Peyer's patch (tissue), 4 donors: ENCODE data around the gene OR52N1. TPM values are rescaled to one million over a fixed set of nuclear protein-coding genes. Genes with fewer than 3 reads are reported as not detected.

Source experiments
- DNase-seq, 3 donors: peaks; one replicate each; pipeline ENCODE4 v3.0.0-alpha.2; 2017 to 2019
- H3K27ac ChIP-seq, 4 donors: fragments of 200-600 bp; sonication (generic); one replicate each; pipeline ENCODE4 v1.5.1; 2016 to 2019
- H3K27me3 ChIP-seq, 2 donors: fragments of 200-600 bp; sonication (generic); one replicate each; pipeline ENCODE4 v1.5.1; 2019
- H3K36me3 ChIP-seq, 3 donors: fragments of 200-600 bp; sonication (generic); one replicate each; pipeline ENCODE4 v1.5.1; 2016 to 2019
- H3K4me1 ChIP-seq, 4 donors: fragments of 200-600 bp; sonication (generic); one replicate each; pipeline ENCODE4 v1.5.1; 2016 to 2019
- H3K4me3 ChIP-seq, 4 donors: fragments of 200-600 bp; sonication (generic); 1 replicate in 3 of 4; 2 replicates in 1 of 4; pipeline ENCODE4 v1.5.1; 2016 to 2019; ENCODE audit warnings: mild to moderate bottlenecking in 1 of 4
- H3K9me3 ChIP-seq, 4 donors: fragments of 200-600 bp; sonication (generic); one replicate each; pipeline ENCODE4 v1.5.1; 2016 to 2019; ENCODE audit warnings: mild to moderate bottlenecking in 1 of 4
- POLR2A ChIP-seq, 2 donors: fragments of 450-650 bp; IDR thresholded peaks; one replicate each; pipeline ENCODE4 v1.5.1; 2017; ENCODE audit warnings: antibody characterized with exemption in 2 of 2, mild to moderate bottlenecking in 2 of 2, moderate library complexity in 2 of 2
- total RNA-seq, 4 donors: library from RNA; depleted of rRNA; stranded (reverse); fragments of >200 nt; gene quantifications; one replicate each; pipeline ENCODE4 v1.1.0, GENCODE V29; 2016
- TF ChIP-seq, protein P1 (sequence below), 6 experiments: fragments of 450-650 bp in 4 of 6; fragments of 200-600 bp in 2 of 6; sonication (generic) in 1 of 6; IDR thresholded peaks; one replicate each; pipeline ENCODE4 v1.5.1; 2017 to 2019; ENCODE audit warnings: antibody characterized with exemption in 6 of 6, mild to moderate bottlenecking in 3 of 6, moderate library complexity in 1 of 6

OR52N1 gene
- total RNA-seq, 4 donors from 2014 or later, result not detected

DNA sequence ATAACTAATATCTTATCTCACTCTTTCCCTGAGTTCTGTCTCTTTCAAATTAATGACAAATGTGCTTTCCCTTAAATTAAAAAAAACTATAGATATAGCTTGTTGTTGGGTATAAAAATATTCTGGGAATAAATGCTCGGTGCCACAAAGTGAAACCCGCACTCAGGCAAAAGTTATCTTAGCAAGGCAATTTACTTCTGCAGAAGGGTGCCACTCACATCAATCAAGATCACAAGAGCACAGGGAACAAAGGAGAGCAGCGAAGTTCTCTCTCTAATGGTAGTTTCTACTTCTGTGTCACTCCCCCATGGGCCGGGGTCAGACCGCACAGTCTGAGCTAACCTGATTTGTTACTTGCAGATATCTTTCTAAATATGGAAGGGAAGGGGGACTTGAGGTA is 12.9 kb upstream of the OR52N1 start:
- Histone ChIP-seq H3K4me1 (no peaks in the 10 kb centered on the region), H3K27ac (no peak overlapping the region), H3K36me3 (no peaks in the 10 kb centered on the region), H3K27me3 (no peaks in the 10 kb centered on the region), H3K9me3 (no peaks in the 10 kb centered on the region), H3K4me3 (no peak overlapping the region)
- TF ChIP-seq, protein P1, sequence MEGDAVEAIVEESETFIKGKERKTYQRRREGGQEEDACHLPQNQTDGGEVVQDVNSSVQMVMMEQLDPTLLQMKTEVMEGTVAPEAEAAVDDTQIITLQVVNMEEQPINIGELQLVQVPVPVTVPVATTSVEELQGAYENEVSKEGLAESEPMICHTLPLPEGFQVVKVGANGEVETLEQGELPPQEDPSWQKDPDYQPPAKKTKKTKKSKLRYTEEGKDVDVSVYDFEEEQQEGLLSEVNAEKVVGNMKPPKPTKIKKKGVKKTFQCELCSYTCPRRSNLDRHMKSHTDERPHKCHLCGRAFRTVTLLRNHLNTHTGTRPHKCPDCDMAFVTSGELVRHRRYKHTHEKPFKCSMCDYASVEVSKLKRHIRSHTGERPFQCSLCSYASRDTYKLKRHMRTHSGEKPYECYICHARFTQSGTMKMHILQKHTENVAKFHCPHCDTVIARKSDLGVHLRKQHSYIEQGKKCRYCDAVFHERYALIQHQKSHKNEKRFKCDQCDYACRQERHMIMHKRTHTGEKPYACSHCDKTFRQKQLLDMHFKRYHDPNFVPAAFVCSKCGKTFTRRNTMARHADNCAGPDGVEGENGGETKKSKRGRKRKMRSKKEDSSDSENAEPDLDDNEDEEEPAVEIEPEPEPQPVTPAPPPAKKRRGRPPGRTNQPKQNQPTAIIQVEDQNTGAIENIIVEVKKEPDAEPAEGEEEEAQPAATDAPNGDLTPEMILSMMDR (IDR thresholded peaks at IDR 0.05), result no peak
- no peak for TF ChIP-seq POLR2A (IDR thresholded peaks at IDR 0.05)
- DNase-seq, result no peak

DNA sequence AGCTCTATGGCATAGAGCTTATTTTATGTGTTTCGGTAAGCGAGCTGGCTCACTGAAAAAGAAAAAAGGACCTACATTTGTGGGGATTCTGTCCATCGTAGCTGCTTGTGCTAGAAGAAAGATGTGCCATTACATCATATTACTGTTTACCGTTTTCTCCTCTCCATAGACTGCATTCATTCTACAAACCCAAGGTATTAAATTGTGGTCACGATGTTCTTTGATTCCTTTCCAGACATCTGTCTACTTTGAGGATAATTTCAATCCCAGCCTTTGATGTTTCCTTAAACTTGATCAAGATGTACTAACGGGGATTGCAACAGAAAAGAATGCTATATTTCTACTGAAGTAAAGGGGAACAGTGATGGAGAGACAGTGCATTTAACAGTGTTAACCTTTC is 5.5 kb upstream of the OR52N1 start:
- Histone ChIP-seq H3K9me3 (no peaks in the 10 kb centered on the region), H3K4me3 (no peak overlapping the region), H3K27ac (no peak overlapping the region), H3K27me3 (no peaks in the 10 kb centered on the region), H3K36me3 (no peaks in the 10 kb centered on the region), H3K4me1 (no peaks in the 10 kb centered on the region)
- no peak for TF ChIP-seq POLR2A (IDR thresholded peaks at IDR 0.05)
- TF ChIP-seq, protein P1 (IDR thresholded peaks at IDR 0.05), result no peak
- no peak for DNase-seq

GRCh38 chr11:5783255-5783654 is 7.8 kb downstream of the OR52N1 start, which contains the start of gene OR52N5:
TSS of gene OR52N5 (minus strand) at chr11:5783355. CDS start at chr11:5778634, 4,721 bp downstream.
- no peak within 1 kb of the TSS for H3K27ac ChIP-seq
- no peaks in the 10 kb centered on the region for H3K27me3 ChIP-seq
- no peak within 1 kb of the TSS for H3K4me3 ChIP-seq
- no peaks in the 10 kb centered on the region for H3K4me1 ChIP-seq
- TF ChIP-seq, protein P1 (IDR thresholded peaks at IDR 0.05), result no peak
- no peak for TF ChIP-seq POLR2A (IDR thresholded peaks at IDR 0.05)
- no peak for DNase-seq
- H3K9me3 ChIP-seq, result no peaks in the 10 kb centered on the region
- H3K36me3 ChIP-seq, result no peaks in the 10 kb centered on the region

DNA sequence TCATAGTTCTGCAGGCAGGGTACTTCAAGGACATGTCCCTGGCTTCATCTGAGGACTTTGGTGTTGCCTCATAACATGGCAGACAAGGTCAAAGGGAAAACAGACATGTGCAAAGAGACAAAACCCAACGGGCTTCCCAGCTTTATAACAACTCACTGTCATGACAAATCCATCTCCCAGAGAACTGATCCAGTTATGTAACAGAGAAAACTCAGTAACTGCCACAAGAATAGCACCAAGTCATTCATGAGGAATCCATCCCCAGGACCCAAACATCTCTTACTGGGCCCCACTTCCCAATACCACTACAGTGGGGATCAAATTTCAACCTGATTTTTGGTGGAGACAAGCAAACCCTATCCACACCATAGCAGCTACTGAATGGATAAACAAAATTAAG is 24.0 kb downstream of the OR52N1 start:
- H3K9me3 ChIP-seq, result no peaks in the 10 kb centered on the region
- H3K36me3 ChIP-seq, result no peaks in the 10 kb centered on the region
- H3K4me3 ChIP-seq, result no peak overlapping the region
- TF ChIP-seq POLR2A (IDR thresholded peaks at IDR 0.05), result no peak
- TF ChIP-seq, protein P1 (IDR thresholded peaks at IDR 0.05), result no peak
- no peaks in the 10 kb centered on the region for H3K27me3 ChIP-seq
- no peak overlapping the region for H3K27ac ChIP-seq
- DNase-seq, result no peak
- H3K4me1 ChIP-seq, result no peaks in the 10 kb centered on the region

GRCh38 chr11:5753943-5754342 is 37.1 kb downstream of the OR52N1 start, which contains the start of gene OR52N4:
TSS of gene OR52N4 (plus strand) at chr11:5754243. CDS start at chr11:5754741, 498 bp downstream.
- H3K27ac ChIP-seq, result no peak within 1 kb of the TSS
- TF ChIP-seq, protein P1 (IDR thresholded peaks at IDR 0.05), result no peak
- TF ChIP-seq POLR2A (IDR thresholded peaks at IDR 0.05), result no peak

GRCh38 chr11:5749836-5750235 is 41.2 kb downstream of the OR52N1 start:
- no peaks in the 10 kb centered on the region for H3K9me3 ChIP-seq

More at GRCh38 chr11:5753943-5754342, 37.1 kb downstream of the OR52N1 start, which contains the start of gene OR52N4:
- Histone ChIP-seq H3K4me3 (no peak within 1 kb of the TSS), H3K9me3 (no peaks in the 10 kb centered on the region), H3K27me3 (no peaks in the 10 kb centered on the region), H3K36me3 (no peaks in the 10 kb centered on the region), H3K4me1 (no peaks in the 10 kb centered on the region)
- no peak for DNase-seq

More at GRCh38 chr11:5749836-5750235, 41.2 kb downstream of the OR52N1 start:
- TF ChIP-seq, protein P1 (IDR thresholded peaks at IDR 0.05), result no peak
- TF ChIP-seq POLR2A (IDR thresholded peaks at IDR 0.05), result no peak
- H3K27ac ChIP-seq, result no peak overlapping the region
- H3K4me3 ChIP-seq, result no peak overlapping the region
- no peaks in the 10 kb centered on the region for H3K4me1 ChIP-seq
- DNase-seq, result no peak
- H3K27me3 ChIP-seq, result no peaks in the 10 kb centered on the region
- H3K36me3 ChIP-seq, result no peaks in the 10 kb centered on the region
